Measurements from ENCODE around the gene PHPT1. TPM values are rescaled to one million over a fixed set of nuclear protein-coding genes. Genes with fewer than 3 reads are reported as not detected.
A peak's percentile ranks its signal among the peaks of the same experiment; 100 is the strongest.

The PHPT1 gene
- total and polyA plus RNA-seq, 2 of the 13 experiments (the other 11 are each of a cell fraction or from before 2014, with no cell fraction given): 189 to 192 TPM

DNA sequence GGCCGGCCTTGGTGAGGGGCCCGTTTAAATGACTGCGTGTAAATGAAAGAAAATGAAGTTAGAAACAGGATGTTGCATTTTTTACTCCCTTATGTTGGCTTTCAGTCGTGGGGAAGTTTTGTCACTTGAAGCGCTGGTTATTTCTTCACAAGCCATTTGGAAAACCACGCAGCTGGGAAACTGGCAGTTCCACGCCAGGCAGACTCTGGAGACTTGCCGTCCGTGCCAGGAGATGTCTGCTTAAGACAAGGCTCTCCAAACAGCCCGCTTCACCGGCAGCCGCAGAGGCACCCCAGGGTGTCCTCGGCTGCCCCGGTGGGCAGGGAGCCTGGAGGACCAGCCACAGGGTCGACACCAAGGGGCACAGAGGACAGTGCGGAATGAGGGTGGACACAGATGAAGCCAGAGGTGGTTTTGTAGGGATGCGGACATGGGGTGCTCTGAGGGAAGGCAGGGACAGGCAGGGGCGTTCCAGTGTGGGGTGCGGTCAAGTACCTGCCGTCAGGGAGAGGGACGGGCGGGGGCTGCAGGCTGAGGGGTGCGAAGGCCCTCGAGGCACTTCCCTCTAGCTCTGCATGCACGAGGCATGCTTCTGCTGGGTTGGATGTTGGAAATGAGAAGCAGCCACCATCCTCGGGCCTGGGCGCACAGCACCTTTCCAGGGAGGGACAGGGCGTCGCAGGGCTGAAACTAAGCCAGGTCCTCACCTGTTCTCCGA, 18.0 kb upstream of the PHPT1 start:
- no peaks in the 10 kb centered on the region for H3K4me1 ChIP-seq (ENCODE audit: insufficient read depth, low read length)
- TF ChIP-seq AGO1 (IDR thresholded peaks at IDR 0.05; ENCODE audit: low read depth, low read length, poor library complexity, severe bottlenecking): peak; percentile 29
- TF ChIP-seq, protein P1, sequence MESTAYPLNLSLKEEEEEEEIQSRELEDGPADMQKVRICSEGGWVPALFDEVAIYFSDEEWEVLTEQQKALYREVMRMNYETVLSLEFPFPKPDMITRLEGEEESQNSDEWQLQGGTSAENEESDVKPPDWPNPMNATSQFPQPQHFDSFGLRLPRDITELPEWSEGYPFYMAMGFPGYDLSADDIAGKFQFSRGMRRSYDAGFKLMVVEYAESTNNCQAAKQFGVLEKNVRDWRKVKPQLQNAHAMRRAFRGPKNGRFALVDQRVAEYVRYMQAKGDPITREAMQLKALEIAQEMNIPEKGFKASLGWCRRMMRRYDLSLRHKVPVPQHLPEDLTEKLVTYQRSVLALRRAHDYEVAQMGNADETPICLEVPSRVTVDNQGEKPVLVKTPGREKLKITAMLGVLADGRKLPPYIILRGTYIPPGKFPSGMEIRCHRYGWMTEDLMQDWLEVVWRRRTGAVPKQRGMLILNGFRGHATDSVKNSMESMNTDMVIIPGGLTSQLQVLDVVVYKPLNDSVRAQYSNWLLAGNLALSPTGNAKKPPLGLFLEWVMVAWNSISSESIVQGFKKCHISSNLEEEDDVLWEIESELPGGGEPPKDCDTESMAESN (CRISPR knock-in tag; conservative IDR thresholded peaks at IDR 0.05): no peak
- H3K4me2 ChIP-seq (ENCODE audit: low read depth, low read length): no peak overlapping the region
- BruUV-seq (replicated peaks): no TSS peak
- intact Hi-C loops (cut with micrococcal nuclease; ENCODE audit: unreplicated experiment): no loop called here
- H3K79me2 ChIP-seq (ENCODE audit: insufficient read depth, low read length): no peaks in the 10 kb centered on the region
- H4K20me1 ChIP-seq (ENCODE audit: insufficient read depth, low read length): no peaks in the 10 kb centered on the region
- H3K4me3 ChIP-seq (replicated peaks in 1 of 3; ENCODE audit: insufficient read depth in 1 of 3, low read depth in 2 of 3, low read length in 3 of 3): no peak overlapping the region
- no peaks in the 10 kb centered on the region for H3K27me3 ChIP-seq (ENCODE audit: control insufficient read depth in 1 of 2, insufficient read depth in 2 of 2, low read length in 2 of 2)
- ChIA-PET POLR2A (no interaction called here), CTCF (ENCODE audit: low intra/inter-chr PET ratio, low total read pairs) (no interaction called here)
- no peaks in the 10 kb centered on the region for H3K9me3 ChIP-seq (ENCODE audit: low read length)
- FAIRE-seq: no peak
- no peak overlapping the region for H3K27ac ChIP-seq (ENCODE audit: extremely low read length, insufficient read depth, low read length)
- H3K36me3 ChIP-seq (replicated peaks in 1 of 2; ENCODE audit: control insufficient read depth in 1 of 2, insufficient read depth in 2 of 2, low read length in 2 of 2): peaks cover 39 to 65% of the 10 kb centered on the region in 2 experiments
- no peak overlapping the region for H3K9ac ChIP-seq (ENCODE audit: insufficient read depth, low read depth, low read length)
- DNase-seq (ENCODE audit: low spot score): no peak
- in situ Hi-C loops (cut with HindIII; ENCODE audit: extremely low pct_ligation_motif_present, low pct_unique_long_range_greater_than_20kb): no loop called here
- ATAC-seq: no peak
- 96% methylated on average over 28 of the region's 30 CpGs for WGBS (ENCODE audit: low lambda C conversion rate)
- no peak overlapping the region for H2AFZ ChIP-seq (ENCODE audit: low read length)

GRCh38 chr9:136831720-136832104, 17.5 kb upstream of the PHPT1 start:
- ATAC-seq (no peak), FAIRE-seq (no peak), DNase-seq (ENCODE audit: low spot score) (no peak)
- intact Hi-C loops (cut with micrococcal nuclease; ENCODE audit: unreplicated experiment): no loop called here
- Histone ChIP-seq H3K79me2 (ENCODE audit: insufficient read depth, low read length) (no peaks in the 10 kb centered on the region), H3K9ac (ENCODE audit: insufficient read depth, low read depth, low read length) (no peak overlapping the region), H2AFZ (ENCODE audit: low read length) (no peak overlapping the region), H3K4me3 (replicated peaks in 1 of 3; ENCODE audit: insufficient read depth in 1 of 3, low read depth in 2 of 3, low read length in 3 of 3) (no peak overlapping the region), H3K4me1 (ENCODE audit: insufficient read depth, low read length) (no peaks in the 10 kb centered on the region), H3K4me2 (ENCODE audit: low read depth, low read length) (no peak overlapping the region), H4K20me1 (ENCODE audit: insufficient read depth, low read length) (no peaks in the 10 kb centered on the region), H3K27me3 (ENCODE audit: control insufficient read depth in 1 of 2, insufficient read depth in 2 of 2, low read length in 2 of 2) (no peaks in the 10 kb centered on the region), H3K9me3 (ENCODE audit: low read length) (no peaks in the 10 kb centered on the region), H3K36me3 (replicated peaks in 1 of 2; ENCODE audit: control insufficient read depth in 1 of 2, insufficient read depth in 2 of 2, low read length in 2 of 2) (peaks cover 36 to 59% of the 10 kb centered on the region in 2 experiments), H3K27ac (ENCODE audit: extremely low read length, insufficient read depth, low read length) (no peak overlapping the region)
- ChIA-PET POLR2A (no interaction called here), CTCF (ENCODE audit: low intra/inter-chr PET ratio, low total read pairs) (no interaction called here)
- WGBS (ENCODE audit: low lambda C conversion rate): 99% methylated on average over 21 of the region's 23 CpGs
- no TSS peak for BruUV-seq (replicated peaks)
- in situ Hi-C loops (cut with HindIII; ENCODE audit: extremely low pct_ligation_motif_present, low pct_unique_long_range_greater_than_20kb): no loop called here
- no peak for TF ChIP-seq ZNF17 (CRISPR knock-in tag; IDR thresholded peaks at IDR 0.05)
- peak; percentile 58 for TF ChIP-seq RBFOX2 (IDR thresholded peaks at IDR 0.05; ENCODE audit: low read depth, low read length)
- no peak for TF ChIP-seq TFDP2 (CRISPR knock-in tag; IDR thresholded peaks at IDR 0.05)
- no peak for TF ChIP-seq SALL2 (CRISPR knock-in tag; IDR thresholded peaks at IDR 0.05)
- TF ChIP-seq, protein P2, sequence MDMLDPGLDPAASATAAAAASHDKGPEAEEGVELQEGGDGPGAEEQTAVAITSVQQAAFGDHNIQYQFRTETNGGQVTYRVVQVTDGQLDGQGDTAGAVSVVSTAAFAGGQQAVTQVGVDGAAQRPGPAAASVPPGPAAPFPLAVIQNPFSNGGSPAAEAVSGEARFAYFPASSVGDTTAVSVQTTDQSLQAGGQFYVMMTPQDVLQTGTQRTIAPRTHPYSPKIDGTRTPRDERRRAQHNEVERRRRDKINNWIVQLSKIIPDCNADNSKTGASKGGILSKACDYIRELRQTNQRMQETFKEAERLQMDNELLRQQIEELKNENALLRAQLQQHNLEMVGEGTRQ (IDR thresholded peaks at IDR 0.05; ENCODE audit: low read depth, low read length): no peak
- TF ChIP-seq, protein P2 (CRISPR knock-in tag; IDR thresholded peaks at IDR 0.05; ENCODE audit: borderline replicate concordance): no peak
- no peak for TF ChIP-seq ZNF44 (CRISPR knock-in tag; IDR thresholded peaks at IDR 0.05)
- TF ChIP-seq XBP1 (CRISPR knock-in tag; IDR thresholded peaks at IDR 0.05): no peak
- TF ChIP-seq CC2D1A (CRISPR knock-in tag; IDR thresholded peaks at IDR 0.05): no peak
- no peak for TF ChIP-seq ZNF12 (CRISPR knock-in tag; IDR thresholded peaks at IDR 0.05)

Data from HepG2 (cell line).